WTC11 (cell line): Measurements from ENCODE around the gene GRXCR2.

Experiments
- CTCF ChIP-seq: fragments of 200-600 bp; IDR thresholded peaks from 2 replicates; pipeline ENCODE4 v1.8.0; 2022; ENCODE audit warnings: antibody characterized with exemption
- E2F1 ChIP-seq: sonication (generic); formaldehyde crosslinking; IDR thresholded peaks from 2 replicates; pipeline ENCODE4 v1.8.0; 2022; ENCODE audit warnings: mild to moderate bottlenecking, missing genetic modification reagents
- E2F4 ChIP-seq: sonication (generic); formaldehyde crosslinking; IDR thresholded peaks from 2 replicates; pipeline ENCODE4 v1.8.1; 2022; ENCODE audit warnings: low read depth, mild to moderate bottlenecking, moderate library complexity, missing genetic modification reagents, borderline replicate concordance
- ESRRA ChIP-seq: sonication (generic); formaldehyde crosslinking; IDR thresholded peaks from 2 replicates; pipeline ENCODE4 v1.8.1; 2022; ENCODE audit warnings: mild to moderate bottlenecking, missing genetic modification reagents, borderline replicate concordance
- GABPB1 ChIP-seq: sonication (generic); formaldehyde crosslinking; IDR thresholded peaks from 2 replicates; pipeline ENCODE4 v1.8.1; 2023; ENCODE audit warnings: mild to moderate bottlenecking, missing genetic modification reagents
- HMGXB4 ChIP-seq: sonication (generic); formaldehyde crosslinking; IDR thresholded peaks from 2 replicates; pipeline ENCODE4 v1.8.1; 2023; ENCODE audit warnings: mild to moderate bottlenecking, moderate library complexity, missing genetic modification reagents
- MAX ChIP-seq: sonication (generic); formaldehyde crosslinking; IDR thresholded peaks from 2 replicates; pipeline ENCODE4 v1.8.0; 2022; ENCODE audit warnings: mild to moderate bottlenecking, missing genetic modification reagents
- MXD4 ChIP-seq: fragments of 250-450 bp; sonication (Bioruptor Pico); IDR thresholded peaks from 2 replicates; pipeline ENCODE4 v1.8.0; 2021; ENCODE audit warnings: mild to moderate bottlenecking, moderate library complexity, borderline replicate concordance
- MYBL2 ChIP-seq: sonication (generic); formaldehyde crosslinking; IDR thresholded peaks from 2 replicates; pipeline ENCODE4 v1.8.1; 2023; ENCODE audit warnings: mild to moderate bottlenecking, moderate library complexity, missing genetic modification reagents
- NR2C2 ChIP-seq: sonication (generic); formaldehyde crosslinking; IDR thresholded peaks from 2 replicates; pipeline ENCODE4 v1.8.0; 2022; ENCODE audit warnings: mild to moderate bottlenecking, missing genetic modification reagents
- PRDM15 ChIP-seq: sonication (generic); formaldehyde crosslinking; IDR thresholded peaks from 2 replicates; pipeline ENCODE4 v1.8.0; 2022; ENCODE audit warnings: missing genetic modification reagents
- TP53 ChIP-seq: sonication (generic); formaldehyde crosslinking; IDR thresholded peaks from 2 replicates; pipeline ENCODE4 v1.8.1; 2023; ENCODE audit warnings: mild to moderate bottlenecking, missing genetic modification reagents
- USF2 ChIP-seq: sonication (generic); formaldehyde crosslinking; IDR thresholded peaks from 2 replicates; pipeline ENCODE4 v1.8.1; 2023; ENCODE audit warnings: mild to moderate bottlenecking, missing genetic modification reagents, moderate library complexity

- TF ChIP-seq CTCF: no peak
- TF ChIP-seq MXD4 (CRISPR knock-in tag): no peak
- TF ChIP-seq GABPB1 (CRISPR knock-in tag): no peak
- no peak for TF ChIP-seq E2F4
- TF ChIP-seq E2F1 (CRISPR knock-in tag): no peak
- TF ChIP-seq ESRRA (CRISPR knock-in tag): no peak
- TF ChIP-seq PRDM15 (CRISPR knock-in tag): no peak
- no peak for TF ChIP-seq USF2 (CRISPR knock-in tag)
- TF ChIP-seq MAX (CRISPR knock-in tag): no peak
- no peak for TF ChIP-seq MYBL2
- no peak for TF ChIP-seq NR2C2 (CRISPR knock-in tag)
- no peak for TF ChIP-seq TP53 (CRISPR knock-in tag)
- no peak for TF ChIP-seq HMGXB4 (CRISPR knock-in tag)
Observed at GRCh38 chr5:145867806-145868205, 5.0 kb downstream of the GRXCR2 start.
